ENCODE measurements around the gene SLC25A51. TPM values are rescaled to one million over a fixed set of nuclear protein-coding genes. Genes with fewer than 3 reads are reported as not detected.

Gene SLC25A51
- total RNA-seq, 1 experiment from 2014 or later, result 23.4 TPM

- in situ Hi-C loops (cut with HindIII; ENCODE audit: low pct_unique_long_range_greater_than_20kb, low sequenced_read_pairs), result no loop called here
- intact Hi-C loops (cut with micrococcal nuclease; ENCODE audit: unreplicated experiment), result no loop called here
- H3K4me3 ChIP-seq (ENCODE audit: low read depth in 2 of 2, low read length in 2 of 2), result peak overlapping the region; percentile 74 to 84
- CTCF ChIA-PET, result interaction anchor here (1.1 kb wide), 1 partner anchor 422 kb away, joined by 3 read pairs; no protein-coding TSS in a partner anchor
- POLR2A ChIA-PET, result interaction anchor here (0.5 to 0.6 kb wide), 4 partner anchors 18 to 1347 kb away, joined by 3 to 7 read pairs (median 4); no protein-coding TSS in a partner anchor
- H3K27me3 ChIP-seq (ENCODE audit: control insufficient read depth, insufficient read depth, low read length), result no peaks in the 10 kb centered on the region
- H3K4me1 ChIP-seq (ENCODE audit: control insufficient read depth, insufficient read depth, low read length), result peaks cover 16% of the 10 kb centered on the region
- H3K27ac ChIP-seq (ENCODE audit: low read length), result peak overlapping the region; percentile 79
- TF ChIP-seq TCF7L2 (IDR thresholded peaks at IDR 0.05; ENCODE audit: low read depth, low read length) (no peak), REST (IDR thresholded peaks at IDR 0.05; ENCODE audit: insufficient read depth in 1 of 2, low read depth in 2 of 2, low read length in 1 of 2) (no peak), SIN3A (IDR thresholded peaks at IDR 0.05; ENCODE audit: borderline replicate concordance, insufficient read depth, low read depth, low read length) (no peak), POLR2AphosphoS5 (IDR thresholded peaks at IDR 0.05; ENCODE audit: low read depth, low read length) (no peak), CTCF (IDR thresholded peaks at IDR 0.05) (no peak)
- BruUV-seq (replicated peaks), result no TSS peak
- ATAC-seq, result peak; percentile 6
- peaks cover 7% of the 10 kb centered on the region for H3K36me3 ChIP-seq (ENCODE audit: control insufficient read depth, insufficient read depth, low read length)
- H3K9me3 ChIP-seq (ENCODE audit: control insufficient read depth, insufficient read depth, low read depth, low read length), result no peaks in the 10 kb centered on the region
- no peak for DNase-seq (ENCODE audit: low read depth, low spot score)
Measured at GRCh38 chr9:37902796-37903646, 906 bp downstream of the SLC25A51 start.

GRCh38 chr9:37902131-37902530 is 1.8 kb downstream of the SLC25A51 start:
- POLR2A ChIA-PET, result interaction anchor here (0.5 kb wide), 1 partner anchor 1346 kb away, joined by 5 read pairs; no protein-coding TSS in a partner anchor
- intact Hi-C loops (cut with micrococcal nuclease; ENCODE audit: unreplicated experiment) (no loop called here), in situ Hi-C loops (cut with HindIII; ENCODE audit: low pct_unique_long_range_greater_than_20kb, low sequenced_read_pairs) (no loop called here)
- no peaks in the 10 kb centered on the region for H3K27me3 ChIP-seq (ENCODE audit: control insufficient read depth, insufficient read depth, low read length)
- H3K9me3 ChIP-seq (ENCODE audit: control insufficient read depth, insufficient read depth, low read depth, low read length), result no peaks in the 10 kb centered on the region
- TF ChIP-seq SIN3A (IDR thresholded peaks at IDR 0.05; ENCODE audit: borderline replicate concordance, insufficient read depth, low read depth, low read length), result no peak
- no peak for TF ChIP-seq TCF7L2 (IDR thresholded peaks at IDR 0.05; ENCODE audit: low read depth, low read length)
- TF ChIP-seq POLR2AphosphoS5 (IDR thresholded peaks at IDR 0.05; ENCODE audit: low read depth, low read length), result no peak
- no peak for TF ChIP-seq REST (IDR thresholded peaks at IDR 0.05; ENCODE audit: insufficient read depth in 1 of 2, low read depth in 2 of 2, low read length in 1 of 2)
- TF ChIP-seq CTCF (IDR thresholded peaks at IDR 0.05), result no peak
- H3K4me3 ChIP-seq (ENCODE audit: low read depth in 2 of 2, low read length in 2 of 2), result peak overlapping the region in 1 of 2 experiments; percentile 74; a peak in 3 of 4 replicates
- DNase-seq (ENCODE audit: low read depth, low spot score) (no peak), ATAC-seq (no peak)
- H3K4me1 ChIP-seq (ENCODE audit: control insufficient read depth, insufficient read depth, low read length), result peaks cover 16% of the 10 kb centered on the region
- CTCF ChIA-PET, result no interaction called here
- no TSS peak for BruUV-seq (replicated peaks)
- H3K27ac ChIP-seq (ENCODE audit: low read length), result no peak overlapping the region
- peaks cover 7% of the 10 kb centered on the region for H3K36me3 ChIP-seq (ENCODE audit: control insufficient read depth, insufficient read depth, low read length)
